HEK293 (cell line): Measurements from ENCODE around the gene OPCML.

ENCODE experiments used
- ATF2 ChIP-seq: fragments of 450-650 bp; formaldehyde crosslinking; IDR thresholded peaks from 2 replicates; pipeline ENCODE4 v1.5.1; 2016; ENCODE audit warnings: missing biosample characterization, missing genetic modification characterization, low read depth
- SETDB1 ChIP-seq: IDR thresholded peaks from one replicate; pipeline ENCODE4 v1.6.1; 2017; ENCODE audit warnings: mild to moderate bottlenecking, low read length, moderate library complexity, mixed read lengths; ENCODE audit not compliant: insufficient read length
- ZNF10 ChIP-seq: fragments of 450-650 bp; formaldehyde crosslinking; IDR thresholded peaks from 2 replicates; pipeline ENCODE4 v1.5.1; 2017; ENCODE audit warnings: missing biosample characterization, missing genetic modification characterization
- ZNF146 ChIP-seq: fragments of 450-650 bp; formaldehyde crosslinking; IDR thresholded peaks from 2 replicates; pipeline ENCODE4 v1.5.1; 2016; ENCODE audit warnings: missing biosample characterization, missing genetic modification characterization
- ZNF274 ChIP-seq, 2 experiments: fragments of 200-500 bp in 1 of 2; fragments of 450-650 bp in 1 of 2; sonication (Bioruptor generic) in 1 of 2; formaldehyde crosslinking in 1 of 2; IDR thresholded peaks; 2 replicates each; pipeline versions ENCODE4 v1.5.1 to v1.6.1; 2014 to 2016; ENCODE audit warnings: borderline replicate concordance in 1 of 2, inconsistent platforms in 1 of 2, low read length in 1 of 2, missing biosample characterization in 1 of 2, missing genetic modification characterization in 1 of 2
- ZNF302 ChIP-seq: fragments of 450-650 bp; formaldehyde crosslinking; IDR thresholded peaks from 2 replicates; pipeline ENCODE4 v1.5.1; 2016; ENCODE audit warnings: missing biosample characterization, missing genetic modification characterization, low read depth
- ZNF311 ChIP-seq: fragments of 450-650 bp; formaldehyde crosslinking; IDR thresholded peaks from 2 replicates; pipeline ENCODE4 v1.5.1; 2017; ENCODE audit warnings: missing biosample characterization, missing genetic modification characterization, borderline replicate concordance
- ZNF362 ChIP-seq: fragments of 450-650 bp; formaldehyde crosslinking; IDR thresholded peaks from 2 replicates; pipeline ENCODE4 v1.5.1; 2016; ENCODE audit warnings: missing biosample characterization, missing genetic modification characterization
- ZNF501 ChIP-seq: fragments of 450-650 bp; formaldehyde crosslinking; IDR thresholded peaks from 2 replicates; pipeline ENCODE4 v1.5.1; 2016; ENCODE audit warnings: missing biosample characterization, missing genetic modification characterization
- ZNF747 ChIP-seq: fragments of 450-650 bp; formaldehyde crosslinking; IDR thresholded peaks from 2 replicates; pipeline ENCODE4 v1.5.1; 2016; ENCODE audit warnings: missing biosample characterization, missing genetic modification characterization
- TF ChIP-seq, protein P1 (sequence below): fragments of 450-650 bp; formaldehyde crosslinking; IDR thresholded peaks from 2 replicates; pipeline ENCODE4 v1.5.1; 2016; ENCODE audit warnings: missing biosample characterization, missing genetic modification characterization
- TF ChIP-seq, protein P2 (sequence below): fragments of 450-650 bp; formaldehyde crosslinking; IDR thresholded peaks from 2 replicates; pipeline ENCODE4 v1.5.1; 2016; ENCODE audit warnings: missing biosample characterization, missing genetic modification characterization
- TF ChIP-seq, protein P3 (sequence below): sonication (generic); formaldehyde crosslinking; IDR thresholded peaks from 2 replicates; pipeline ENCODE4 v1.8.1; 2022; ENCODE audit warnings: mild to moderate bottlenecking, moderate library complexity, missing genetic modification reagents

DNA sequence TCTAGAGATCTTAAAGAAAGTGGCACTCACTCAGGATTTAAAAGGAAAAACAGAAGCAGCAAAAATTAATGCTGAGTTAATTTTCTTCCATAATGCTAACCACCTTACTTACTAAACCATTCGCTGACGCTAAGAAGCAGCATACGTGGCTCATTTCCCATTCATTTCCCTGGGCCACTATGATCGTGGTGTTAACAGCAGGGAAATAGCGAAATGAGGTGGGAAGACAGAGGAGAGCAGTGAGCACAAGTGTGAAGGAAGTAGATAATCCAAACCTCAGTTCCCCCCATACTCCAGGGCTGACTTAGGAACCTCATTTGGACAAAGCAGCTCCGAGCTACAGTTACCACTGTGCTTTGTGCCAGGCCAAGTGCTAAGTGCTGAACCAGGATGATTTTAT lies 723.2 kb downstream of the OPCML start:
- TF ChIP-seq, protein P1, sequence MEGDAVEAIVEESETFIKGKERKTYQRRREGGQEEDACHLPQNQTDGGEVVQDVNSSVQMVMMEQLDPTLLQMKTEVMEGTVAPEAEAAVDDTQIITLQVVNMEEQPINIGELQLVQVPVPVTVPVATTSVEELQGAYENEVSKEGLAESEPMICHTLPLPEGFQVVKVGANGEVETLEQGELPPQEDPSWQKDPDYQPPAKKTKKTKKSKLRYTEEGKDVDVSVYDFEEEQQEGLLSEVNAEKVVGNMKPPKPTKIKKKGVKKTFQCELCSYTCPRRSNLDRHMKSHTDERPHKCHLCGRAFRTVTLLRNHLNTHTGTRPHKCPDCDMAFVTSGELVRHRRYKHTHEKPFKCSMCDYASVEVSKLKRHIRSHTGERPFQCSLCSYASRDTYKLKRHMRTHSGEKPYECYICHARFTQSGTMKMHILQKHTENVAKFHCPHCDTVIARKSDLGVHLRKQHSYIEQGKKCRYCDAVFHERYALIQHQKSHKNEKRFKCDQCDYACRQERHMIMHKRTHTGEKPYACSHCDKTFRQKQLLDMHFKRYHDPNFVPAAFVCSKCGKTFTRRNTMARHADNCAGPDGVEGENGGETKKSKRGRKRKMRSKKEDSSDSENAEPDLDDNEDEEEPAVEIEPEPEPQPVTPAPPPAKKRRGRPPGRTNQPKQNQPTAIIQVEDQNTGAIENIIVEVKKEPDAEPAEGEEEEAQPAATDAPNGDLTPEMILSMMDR (tag by site-specific recombination): no peak
- TF ChIP-seq ATF2 (tag by site-specific recombination) (no peak), ZNF10 (no peak), ZNF311 (no peak), ZNF362 (no peak), ZNF274 (IDR thresholded peaks at IDR 0.05; ENCODE audit: low read length) (no peak), ZNF274 (tag by site-specific recombination; IDR thresholded peaks at IDR 0.05; ENCODE audit: borderline replicate concordance) (no peak), ZNF747 (no peak), ZNF302 (no peak), ZNF501 (tag by site-specific recombination) (no peak), ZNF146 (tag by site-specific recombination) (no peak), SETDB1 (no peak)
- TF ChIP-seq, protein P2, sequence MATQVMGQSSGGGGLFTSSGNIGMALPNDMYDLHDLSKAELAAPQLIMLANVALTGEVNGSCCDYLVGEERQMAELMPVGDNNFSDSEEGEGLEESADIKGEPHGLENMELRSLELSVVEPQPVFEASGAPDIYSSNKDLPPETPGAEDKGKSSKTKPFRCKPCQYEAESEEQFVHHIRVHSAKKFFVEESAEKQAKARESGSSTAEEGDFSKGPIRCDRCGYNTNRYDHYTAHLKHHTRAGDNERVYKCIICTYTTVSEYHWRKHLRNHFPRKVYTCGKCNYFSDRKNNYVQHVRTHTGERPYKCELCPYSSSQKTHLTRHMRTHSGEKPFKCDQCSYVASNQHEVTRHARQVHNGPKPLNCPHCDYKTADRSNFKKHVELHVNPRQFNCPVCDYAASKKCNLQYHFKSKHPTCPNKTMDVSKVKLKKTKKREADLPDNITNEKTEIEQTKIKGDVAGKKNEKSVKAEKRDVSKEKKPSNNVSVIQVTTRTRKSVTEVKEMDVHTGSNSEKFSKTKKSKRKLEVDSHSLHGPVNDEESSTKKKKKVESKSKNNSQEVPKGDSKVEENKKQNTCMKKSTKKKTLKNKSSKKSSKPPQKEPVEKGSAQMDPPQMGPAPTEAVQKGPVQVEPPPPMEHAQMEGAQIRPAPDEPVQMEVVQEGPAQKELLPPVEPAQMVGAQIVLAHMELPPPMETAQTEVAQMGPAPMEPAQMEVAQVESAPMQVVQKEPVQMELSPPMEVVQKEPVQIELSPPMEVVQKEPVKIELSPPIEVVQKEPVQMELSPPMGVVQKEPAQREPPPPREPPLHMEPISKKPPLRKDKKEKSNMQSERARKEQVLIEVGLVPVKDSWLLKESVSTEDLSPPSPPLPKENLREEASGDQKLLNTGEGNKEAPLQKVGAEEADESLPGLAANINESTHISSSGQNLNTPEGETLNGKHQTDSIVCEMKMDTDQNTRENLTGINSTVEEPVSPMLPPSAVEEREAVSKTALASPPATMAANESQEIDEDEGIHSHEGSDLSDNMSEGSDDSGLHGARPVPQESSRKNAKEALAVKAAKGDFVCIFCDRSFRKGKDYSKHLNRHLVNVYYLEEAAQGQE: no peak
- TF ChIP-seq, protein P3, sequence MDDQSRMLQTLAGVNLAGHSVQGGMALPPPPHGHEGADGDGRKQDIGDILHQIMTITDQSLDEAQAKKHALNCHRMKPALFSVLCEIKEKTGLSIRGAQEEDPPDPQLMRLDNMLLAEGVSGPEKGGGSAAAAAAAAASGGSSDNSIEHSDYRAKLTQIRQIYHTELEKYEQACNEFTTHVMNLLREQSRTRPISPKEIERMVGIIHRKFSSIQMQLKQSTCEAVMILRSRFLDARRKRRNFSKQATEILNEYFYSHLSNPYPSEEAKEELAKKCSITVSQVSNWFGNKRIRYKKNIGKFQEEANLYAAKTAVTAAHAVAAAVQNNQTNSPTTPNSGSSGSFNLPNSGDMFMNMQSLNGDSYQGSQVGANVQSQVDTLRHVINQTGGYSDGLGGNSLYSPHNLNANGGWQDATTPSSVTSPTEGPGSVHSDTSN: no peak
